ENCODE results near the gene VAPA. TPM values are rescaled to one million over a fixed set of nuclear protein-coding genes. Genes with fewer than 3 reads are reported as not detected.
"Not testable (repeated sequence)": the region's sequence is repeated elsewhere in the genome, so short reads cannot be mapped to it uniquely, and the experiment has no call there.

Gene VAPA
- total RNA-seq, 2 experiments from 2014 or later: 139 to 176 TPM

GRCh38 chr18:9894454-9895068 lies 19.3 kb upstream of the VAPA start:
- H3K4me3 ChIP-seq (ENCODE audit: low read depth, low read length, poor library complexity, severe bottlenecking): no peak overlapping the region
- H3K4me2 ChIP-seq (ENCODE audit: low read length): no peak overlapping the region
- H3K9me3 ChIP-seq (ENCODE audit: low read length): no peaks in the 10 kb centered on the region
- H3K79me2 ChIP-seq (ENCODE audit: insufficient read depth, low read depth, low read length): no peaks in the 10 kb centered on the region
- no peaks in the 10 kb centered on the region for H3K9me2 ChIP-seq (ENCODE audit: insufficient read depth, low read length)
- H3K27ac ChIP-seq (ENCODE audit: low read depth, low read length, poor library complexity, severe bottlenecking): no peak overlapping the region
- no peaks in the 10 kb centered on the region for H4K20me1 ChIP-seq (ENCODE audit: insufficient read depth, low read length)
- no peak for TF ChIP-seq EZH2phosphoT487 (IDR thresholded peaks at IDR 0.05; ENCODE audit: borderline replicate concordance, low read depth, low read length)
- no peak for TF ChIP-seq CTCF (conservative IDR thresholded peaks at IDR 0.05; ENCODE audit: low read length)
- intact Hi-C loops (cut with micrococcal nuclease; ENCODE audit: unreplicated experiment): no loop called here
- no peaks in the 10 kb centered on the region for H3K4me1 ChIP-seq (ENCODE audit: insufficient read depth, low read length, poor library complexity, severe bottlenecking)
- no peak overlapping the region for H2AFZ ChIP-seq (ENCODE audit: low read length)
- no TSS peak for BruUV-seq (replicated peaks)
- H3K36me3 ChIP-seq (ENCODE audit: insufficient read depth, low read length): no peaks in the 10 kb centered on the region
- ChIA-PET POLR2A (interaction anchor here (0.6 kb wide), 1 partner anchor 321 kb away, joined by 3 read pairs; no protein-coding TSS in a partner anchor), CTCF (ENCODE audit: unreplicated experiment) (no interaction called here)
- no peak for DNase-seq (ENCODE audit: low spot score)

- no peaks in the 10 kb centered on the region for H4K20me1 ChIP-seq (ENCODE audit: insufficient read depth, low read length)
- no peak for TF ChIP-seq EZH2phosphoT487 (IDR thresholded peaks at IDR 0.05; ENCODE audit: borderline replicate concordance, low read depth, low read length)
- no peak for TF ChIP-seq CTCF (conservative IDR thresholded peaks at IDR 0.05; ENCODE audit: low read length)
- H3K79me2 ChIP-seq (ENCODE audit: insufficient read depth, low read depth, low read length): no peaks in the 10 kb centered on the region
- no peaks in the 10 kb centered on the region for H3K9me3 ChIP-seq (ENCODE audit: low read length)
- intact Hi-C loops (cut with micrococcal nuclease; ENCODE audit: unreplicated experiment): no loop called here
- no peak overlapping the region for H3K4me2 ChIP-seq (ENCODE audit: low read length)
- H3K27ac ChIP-seq (ENCODE audit: low read depth, low read length, poor library complexity, severe bottlenecking): no peak overlapping the region
- CTCF ChIA-PET (ENCODE audit: unreplicated experiment): no interaction called here
- H3K4me1 ChIP-seq (ENCODE audit: insufficient read depth, low read length, poor library complexity, severe bottlenecking): no peaks in the 10 kb centered on the region
- no peak overlapping the region for H2AFZ ChIP-seq (ENCODE audit: low read length)
- no peak for DNase-seq (ENCODE audit: low spot score)
- no peak overlapping the region for H3K4me3 ChIP-seq (ENCODE audit: low read depth, low read length, poor library complexity, severe bottlenecking)
- POLR2A ChIA-PET: interaction anchor here (0.9 kb wide), 1 partner anchor 47 kb away, joined by 4 read pairs; no protein-coding TSS in a partner anchor
- H3K9me2 ChIP-seq (ENCODE audit: insufficient read depth, low read length): no peaks in the 10 kb centered on the region
- no TSS peak for BruUV-seq (replicated peaks)
- no peaks in the 10 kb centered on the region for H3K36me3 ChIP-seq (ENCODE audit: insufficient read depth, low read length)
Measured at GRCh38 chr18:9897129-9897528, 16.7 kb upstream of the VAPA start.

DNA sequence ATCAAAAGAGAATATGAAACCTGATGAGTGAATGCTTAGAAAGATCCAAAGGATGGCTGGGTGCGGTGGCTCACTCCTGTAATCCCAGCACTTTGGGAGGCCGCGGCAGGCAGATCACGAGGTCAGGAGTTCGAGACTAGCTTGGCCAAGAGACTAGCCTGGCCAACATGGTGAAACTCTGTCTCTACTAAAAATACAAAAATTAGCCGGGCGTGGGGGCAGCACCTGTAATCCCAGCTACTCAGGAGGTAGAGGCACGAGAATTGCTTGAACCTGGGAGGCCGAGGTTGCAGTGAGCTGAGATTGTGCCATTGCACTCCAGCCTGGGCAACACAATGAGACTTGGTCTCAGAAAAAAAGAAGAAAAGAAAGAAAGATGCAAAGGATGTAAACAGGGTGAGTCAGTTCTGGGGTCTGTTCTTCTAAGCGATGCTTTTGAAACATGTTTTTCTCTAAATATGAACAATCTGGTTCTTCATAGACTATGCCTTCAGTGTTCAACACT lies 16.0 kb upstream of the VAPA start:
- H3K27ac ChIP-seq (ENCODE audit: low read depth, low read length, poor library complexity, severe bottlenecking); H3K4me2 ChIP-seq (ENCODE audit: low read length); intact Hi-C loops (cut with micrococcal nuclease; ENCODE audit: unreplicated experiment): not testable (repeated sequence)

More for the DNA sequence above, 16.0 kb upstream of the VAPA start:
- H3K4me1 ChIP-seq (ENCODE audit: insufficient read depth, low read length, poor library complexity, severe bottlenecking); H4K20me1 ChIP-seq (ENCODE audit: insufficient read depth, low read length); H3K9me2 ChIP-seq (ENCODE audit: insufficient read depth, low read length); DNase-seq (ENCODE audit: low spot score); H2AFZ ChIP-seq (ENCODE audit: low read length); POLR2A ChIA-PET; H3K9me3 ChIP-seq (ENCODE audit: low read length); H3K36me3 ChIP-seq (ENCODE audit: insufficient read depth, low read length); H3K4me3 ChIP-seq (ENCODE audit: low read depth, low read length, poor library complexity, severe bottlenecking); BruUV-seq (replicated peaks); H3K79me2 ChIP-seq (ENCODE audit: insufficient read depth, low read depth, low read length): not testable (repeated sequence)
- CTCF ChIA-PET (ENCODE audit: unreplicated experiment): interaction anchor here (0.7 kb wide), 1 partner anchor 48 kb away, joined by 3 read pairs; no protein-coding TSS in a partner anchor
